C1 segment of cervical spinal cord (tissue), 14 donors: ENCODE data around the gene NR2C2AP.

Source experiments
- DNase-seq, 14 donors: peaks; one replicate each; lab custom pipeline; 2025; lab: John Stamatoyannopoulos, UW

The NR2C2AP gene

GRCh38 chr19:19214892-19215291, 11.7 kb upstream of the NR2C2AP start:
- no peak for DNase-seq

GRCh38 chr19:19214159-19214490, 10.9 kb upstream of the NR2C2AP start:
- DNase-seq: no peak

GRCh38 chr19:19213426-19214158, 10.4 kb upstream of the NR2C2AP start:
- no peak for DNase-seq

- no peak for DNase-seq
Measured at GRCh38 chr19:19212916-19213315, 9.7 kb upstream of the NR2C2AP start.

- DNase-seq: peak in 4 of 14 donors; percentile 6 to 44 (median 18)
Measured at GRCh38 chr19:19211499-19212420, 8.5 kb upstream of the NR2C2AP start, which contains the start of gene NCAN. TSS of gene NCAN (plus strand) at chr19:19211958. CDS start at chr19:19216954, 4,996 bp downstream.

- no peak for DNase-seq
Measured at GRCh38 chr19:19209372-19209771, 6.2 kb upstream of the NR2C2AP start.

- peak in 9 of 14 donors; percentile 25 to 79 (median 52) for DNase-seq
Measured at GRCh38 chr19:19207637-19208572, 4.7 kb upstream of the NR2C2AP start.

- DNase-seq: no peak
Measured at GRCh38 chr19:19206938-19207337, 3.7 kb upstream of the NR2C2AP start.

GRCh38 chr19:19205416-19206410, 2.5 kb upstream of the NR2C2AP start:
- DNase-seq: peak in 10 of 14 donors; percentile 11 to 79 (median 50)

GRCh38 chr19:19204181-19204580, 967 bp upstream of the NR2C2AP start:
- DNase-seq: no peak

- DNase-seq: peak in 1 of 14 donors; percentile 39
Measured at GRCh38 chr19:19202707-19203011, 555 bp downstream of the NR2C2AP start.

GRCh38 chr19:19201697-19202630, 1.2 kb downstream of the NR2C2AP start:
- no peak for DNase-seq

- DNase-seq: no peak
Measured at GRCh38 chr19:19193926-19194325, 9.3 kb downstream of the NR2C2AP start.

GRCh38 chr19:19192910-19193423, 10.2 kb downstream of the NR2C2AP start:
- DNase-seq: no peak

- DNase-seq: peak; percentile 83 to 99 (median 98)
Measured at GRCh38 chr19:19192078-19192882, 10.9 kb downstream of the NR2C2AP start, which contains the start of the genes BORCS8 and RFXANK. TSS of gene BORCS8 (minus strand) at chr19:19192152. CDS start at chr19:19192117, 35 bp downstream. TSS of gene RFXANK (plus strand) at chr19:19192258. CDS start at chr19:19193947, 1,689 bp downstream.

- no peak for DNase-seq
Measured at GRCh38 chr19:19191768-19192077, 11.5 kb downstream of the NR2C2AP start.

GRCh38 chr19:19186742-19187141, 16.5 kb downstream of the NR2C2AP start:
- no peak for DNase-seq
